22Rv1 (cell line): ENCODE data around the gene RAE1.

Experiments used
- CTCF ChIP-seq: fragments of 450-650 bp; IDR thresholded peaks from 2 replicates; pipeline ENCODE4 v1.5.1; 2017; ENCODE audit warnings: mild to moderate bottlenecking
- ZFX ChIP-seq: fragments of 450-650 bp; IDR thresholded peaks from 2 replicates; pipeline ENCODE4 v1.6.1; 2017; ENCODE audit warnings: antibody characterized with exemption, borderline replicate concordance

DNA sequence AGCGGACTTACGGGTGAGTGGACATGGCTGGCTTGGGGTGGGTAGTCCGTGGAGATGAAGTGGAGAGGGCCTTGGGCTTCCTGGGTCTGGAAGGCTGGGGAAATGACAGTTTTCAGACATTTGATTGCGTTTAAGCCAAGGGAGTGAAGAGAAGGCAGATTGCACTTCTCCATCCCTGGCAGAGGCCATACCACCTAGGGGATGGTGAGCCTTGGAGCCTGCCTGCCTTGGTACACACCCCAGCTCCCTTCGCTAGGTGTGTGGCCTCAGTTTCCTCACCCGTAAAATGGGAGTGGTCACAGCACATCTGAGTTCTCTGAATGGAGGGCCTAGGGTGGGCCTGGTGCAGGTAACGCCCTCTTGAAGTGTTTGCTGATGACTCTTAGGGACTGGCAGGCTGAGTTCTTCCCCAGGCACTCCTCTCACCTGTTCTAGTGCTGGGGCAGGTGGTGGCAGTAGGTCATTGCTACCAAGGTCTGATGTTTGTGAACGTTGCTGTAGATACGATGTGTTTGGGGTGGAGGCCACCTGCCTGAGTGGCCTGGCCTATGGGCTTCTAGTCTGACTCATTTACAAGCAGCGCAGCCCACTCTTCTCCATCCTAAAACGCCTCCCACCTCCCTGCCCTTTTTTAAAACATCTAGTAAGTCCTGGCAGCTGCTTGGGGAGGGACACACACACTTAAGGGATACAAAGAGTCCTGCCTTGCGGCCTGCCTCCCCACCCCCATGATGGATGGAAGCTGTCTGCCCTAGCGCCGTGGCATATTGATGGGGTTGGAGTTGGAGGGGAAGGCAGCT, 42.5 kb downstream of the RAE1 start:
- no peak for TF ChIP-seq CTCF
- TF ChIP-seq ZFX: no peak
